A549 (cell line): Measurements from ENCODE around the gene CALM1.

Experiments used
- CTCF ChIP-seq: fragments of >200 bp; sonication (Bioruptor Twin); formaldehyde crosslinking; IDR thresholded peaks from 3 replicates; pipeline ENCODE4 v1.5.1; 2016
- EP300 ChIP-seq, 2 experiments: fragments of >200 bp; sonication (Bioruptor Twin); formaldehyde crosslinking; IDR thresholded peaks; 2 replicates in 1 of 2; 3 replicates in 1 of 2; pipeline ENCODE4 v1.6.1; 2016 to 2017
- MAX ChIP-seq: IDR thresholded peaks from 2 replicates; pipeline ENCODE4 v1.6.1; 2012
- MAZ ChIP-seq: fragments of 150-350 bp; IDR thresholded peaks from 2 replicates; pipeline ENCODE4 v1.6.1; 2014; ENCODE audit warnings: antibody characterized with exemption, low read depth, low read length, borderline replicate concordance

GRCh38 chr14:90381011-90381786 lies 15.6 kb upstream of the CALM1 start:
- TF ChIP-seq MAX (no peak), EP300 (IDR thresholded peaks at IDR 0.05) (no peak), CTCF (no peak), MAZ (no peak)
